GM18517 (cell line): Measurements from ENCODE around the gene SCYGR7.
"Not testable (repeated sequence)": the region's sequence is repeated elsewhere in the genome, so short reads cannot be mapped to it uniquely, and the experiment has no call there.

Source experiments
- ATAC-seq: cut with Tn5 transposase; IDR thresholded peaks from one replicate; pipeline ENCODE4 v1.9.1; 2021; ENCODE audit warnings: mild to moderate bottlenecking, moderate library complexity; ENCODE audit not compliant: unreplicated experiment

The SCYGR7 gene

GRCh38 chr2:227728035-227728434 lies at the start of gene SCYGR7:
Gene SCYGR7 (plus strand): TSS chr2:227728335. CDS start chr2:227728335, 0 bp downstream.
- no peak for ATAC-seq

GRCh38 chr2:227684258-227684657 lies 43.9 kb upstream of the SCYGR7 start:
- no peak for ATAC-seq

GRCh38 chr2:227687189-227687588 lies 40.9 kb upstream of the SCYGR7 start:
- no peak for ATAC-seq

GRCh38 chr2:227696990-227697679 lies 31.0 kb upstream of the SCYGR7 start:
- no peak for ATAC-seq

GRCh38 chr2:227701556-227701955 lies 26.6 kb upstream of the SCYGR7 start:
- ATAC-seq: no peak

- no peak for ATAC-seq
Measured at GRCh38 chr2:227703280-227703732, 24.8 kb upstream of the SCYGR7 start.

- ATAC-seq: no peak
Measured at GRCh38 chr2:227703961-227704360, 24.2 kb upstream of the SCYGR7 start.

- no peak for ATAC-seq
Measured at GRCh38 chr2:227706859-227707258, 21.3 kb upstream of the SCYGR7 start.

- ATAC-seq: no peak
Measured at GRCh38 chr2:227707390-227707789, 20.7 kb upstream of the SCYGR7 start.

- no peak for ATAC-seq
Measured at GRCh38 chr2:227710986-227711385, 17.1 kb upstream of the SCYGR7 start.

- ATAC-seq: no peak
Measured at GRCh38 chr2:227713291-227713690, 14.8 kb upstream of the SCYGR7 start.

GRCh38 chr2:227716501-227716900 lies 11.6 kb upstream of the SCYGR7 start:
- ATAC-seq: no peak

- ATAC-seq: no peak
Measured at GRCh38 chr2:227717687-227718567, 10.2 kb upstream of the SCYGR7 start, which contains the start of gene SLC19A3. Gene SLC19A3 (minus strand): TSS chr2:227718028. CDS start chr2:227702318, 15,710 bp downstream.

- no peak for ATAC-seq
Measured at GRCh38 chr2:227719641-227720040, 8.5 kb upstream of the SCYGR7 start.

- no peak for ATAC-seq
Measured at GRCh38 chr2:227720680-227721079, 7.5 kb upstream of the SCYGR7 start.

GRCh38 chr2:227722821-227723220 lies 5.3 kb upstream of the SCYGR7 start:
- ATAC-seq: not testable (repeated sequence)

- ATAC-seq: no peak
Measured at GRCh38 chr2:227724394-227725039, 3.6 kb upstream of the SCYGR7 start, which contains the start of gene SCYGR6. Gene SCYGR6 (minus strand): TSS chr2:227724757. CDS start chr2:227724757, 0 bp downstream.

- ATAC-seq: no peak
Measured at GRCh38 chr2:227739351-227739750, 11.2 kb downstream of the SCYGR7 start.

- ATAC-seq: not testable (repeated sequence)
Measured at GRCh38 chr2:227740705-227741104, 12.6 kb downstream of the SCYGR7 start.

GRCh38 chr2:227745594-227745993 lies 17.5 kb downstream of the SCYGR7 start, which contains the start of gene SCYGR8:
Gene SCYGR8 (plus strand): TSS chr2:227745894. CDS start chr2:227745894, 0 bp downstream.
- no peak for ATAC-seq

GRCh38 chr2:227748079-227748478 lies 19.9 kb downstream of the SCYGR7 start:
- ATAC-seq: no peak
